ENCODE data around the gene HSD17B2.
"Not testable (repeated sequence)": the region's sequence is repeated elsewhere in the genome, so short reads cannot be mapped to it uniquely, and the experiment has no call there.

HSD17B2 gene, protein sequence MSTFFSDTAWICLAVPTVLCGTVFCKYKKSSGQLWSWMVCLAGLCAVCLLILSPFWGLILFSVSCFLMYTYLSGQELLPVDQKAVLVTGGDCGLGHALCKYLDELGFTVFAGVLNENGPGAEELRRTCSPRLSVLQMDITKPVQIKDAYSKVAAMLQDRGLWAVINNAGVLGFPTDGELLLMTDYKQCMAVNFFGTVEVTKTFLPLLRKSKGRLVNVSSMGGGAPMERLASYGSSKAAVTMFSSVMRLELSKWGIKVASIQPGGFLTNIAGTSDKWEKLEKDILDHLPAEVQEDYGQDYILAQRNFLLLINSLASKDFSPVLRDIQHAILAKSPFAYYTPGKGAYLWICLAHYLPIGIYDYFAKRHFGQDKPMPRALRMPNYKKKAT

DNA sequence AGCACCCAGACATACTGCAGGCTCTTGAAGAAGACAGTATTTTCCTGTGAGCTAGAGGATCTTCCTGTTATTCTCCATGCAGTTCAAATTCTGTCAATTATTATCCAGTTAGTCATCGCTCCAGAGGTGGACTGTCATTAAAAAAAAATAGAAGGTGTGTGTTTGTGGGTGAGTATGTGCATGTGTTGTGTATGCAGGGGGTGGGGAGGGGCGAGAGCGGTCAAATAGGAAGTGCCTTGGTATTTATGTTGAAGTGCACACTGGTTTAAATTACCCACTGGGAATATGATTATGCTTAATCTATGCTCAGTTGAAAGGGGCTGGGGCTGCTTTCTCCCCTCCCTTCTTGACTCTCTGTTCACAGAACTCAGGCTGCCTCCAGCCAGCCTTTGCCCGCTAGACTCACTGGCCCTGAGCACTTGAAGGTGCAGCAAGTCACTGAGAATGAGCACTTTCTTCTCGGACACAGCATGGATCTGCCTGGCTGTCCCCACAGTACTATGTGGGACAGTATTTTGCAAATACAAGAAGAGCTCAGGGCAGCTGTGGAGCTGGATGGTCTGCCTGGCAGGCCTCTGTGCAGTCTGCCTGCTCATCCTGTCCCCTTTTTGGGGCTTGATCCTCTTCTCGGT, at the start of gene HSD17B2:
Gene HSD17B2 (plus strand): TSS at position 273 of the 632 bp plus-strand sequence. CDS start 172 bp downstream, at position 445.
- no peak for DNase-seq

DNA sequence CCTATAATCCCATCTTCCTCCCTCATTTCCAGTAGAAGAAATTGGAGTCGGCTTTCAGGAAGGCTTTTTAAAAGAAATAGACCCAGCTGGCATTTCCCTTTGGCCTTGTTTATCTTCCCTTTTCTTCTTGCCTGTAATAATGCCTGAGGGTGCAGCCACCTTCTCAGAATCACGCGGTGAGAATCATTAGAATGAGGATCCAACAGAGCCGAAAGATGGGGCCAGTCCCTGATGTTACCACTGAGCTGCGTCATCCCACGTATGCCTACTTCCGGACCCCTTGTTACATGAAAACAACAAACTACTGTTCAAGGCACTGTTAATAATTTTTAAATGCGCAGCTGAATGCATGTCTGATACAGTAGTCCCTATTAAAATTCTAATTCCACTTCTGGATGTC, 47.9 kb upstream of the HSD17B2 start:
- DNase-seq, result no peak

DNA sequence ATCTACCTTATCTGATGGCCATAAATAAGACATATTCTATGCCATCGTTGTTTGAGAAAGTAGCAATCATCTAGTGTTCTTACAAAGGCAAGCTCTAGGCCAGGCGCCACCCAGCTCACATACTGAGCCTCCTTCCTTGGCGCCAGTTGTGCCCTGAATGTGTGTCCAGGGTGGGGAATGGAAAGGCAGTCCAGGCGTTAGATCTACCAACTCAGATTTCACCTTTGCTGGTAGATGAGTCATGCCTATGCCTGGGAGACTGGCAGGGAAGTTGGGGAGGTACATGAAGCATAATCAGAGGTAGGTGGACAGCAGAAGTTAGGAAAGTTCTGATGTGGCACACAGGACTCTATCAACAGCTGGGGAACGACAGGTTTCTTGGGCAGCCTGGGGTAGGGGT, 47.3 kb upstream of the HSD17B2 start:
- no peak for DNase-seq

DNA sequence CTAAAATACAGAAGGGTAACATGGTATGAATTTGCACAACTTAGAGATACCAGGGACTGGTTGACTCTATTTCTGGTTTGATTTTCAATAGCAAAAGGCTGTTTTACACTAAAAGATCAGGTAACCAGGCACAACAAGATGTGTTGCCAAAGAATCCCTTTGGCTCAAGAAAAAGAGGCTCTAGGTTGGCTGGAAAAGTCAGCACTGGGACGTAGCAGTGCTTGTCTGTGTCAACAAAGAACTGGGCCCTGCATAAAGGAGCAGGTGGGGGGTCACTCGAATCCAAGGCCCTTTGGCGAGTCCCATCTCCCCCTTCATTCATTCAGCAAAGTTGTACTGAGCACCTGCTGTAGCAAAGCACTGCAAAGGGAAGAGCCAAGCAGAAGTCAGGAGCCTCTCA, 42.2 kb upstream of the HSD17B2 start:
- DNase-seq, result no peak

DNA sequence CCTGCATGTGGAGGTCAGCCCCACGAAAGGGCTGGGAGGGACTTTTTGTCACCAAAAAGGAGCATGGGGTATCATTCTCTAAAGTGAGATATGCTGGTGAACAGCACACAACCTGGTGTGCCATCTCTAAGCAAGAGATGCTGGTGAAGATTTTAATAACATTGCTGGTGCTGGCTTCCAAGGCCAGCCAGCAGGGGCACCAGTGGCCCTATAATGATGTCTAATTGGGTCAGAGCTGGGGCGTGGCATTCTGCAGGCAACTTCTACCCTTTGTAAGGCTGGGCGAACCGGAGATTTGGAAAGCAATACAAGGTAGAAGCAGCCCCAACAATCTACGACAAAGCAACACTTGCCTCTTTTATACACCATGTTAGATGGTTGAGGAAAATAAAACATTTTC, 40.6 kb upstream of the HSD17B2 start:
- no peak for DNase-seq

DNA sequence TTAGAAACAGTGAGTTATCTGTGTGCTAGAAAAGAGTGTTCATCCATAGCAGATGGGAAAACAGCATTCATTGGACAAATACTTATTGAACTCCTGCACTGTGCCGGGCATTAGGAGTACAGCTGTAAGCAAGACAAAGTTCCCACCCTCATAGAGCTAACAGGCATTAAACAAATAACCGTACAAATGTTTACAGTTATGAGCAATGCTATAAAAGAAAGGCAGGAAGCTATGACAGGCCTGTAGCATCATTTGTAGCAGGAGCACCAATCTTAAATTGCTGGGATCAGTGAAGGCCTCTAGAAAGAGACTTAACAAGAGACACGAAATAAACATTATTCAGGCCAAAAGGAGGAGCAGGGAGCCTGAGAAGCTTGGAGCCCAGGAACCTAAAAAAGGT, 39.4 kb upstream of the HSD17B2 start:
- DNase-seq, result no peak

DNA sequence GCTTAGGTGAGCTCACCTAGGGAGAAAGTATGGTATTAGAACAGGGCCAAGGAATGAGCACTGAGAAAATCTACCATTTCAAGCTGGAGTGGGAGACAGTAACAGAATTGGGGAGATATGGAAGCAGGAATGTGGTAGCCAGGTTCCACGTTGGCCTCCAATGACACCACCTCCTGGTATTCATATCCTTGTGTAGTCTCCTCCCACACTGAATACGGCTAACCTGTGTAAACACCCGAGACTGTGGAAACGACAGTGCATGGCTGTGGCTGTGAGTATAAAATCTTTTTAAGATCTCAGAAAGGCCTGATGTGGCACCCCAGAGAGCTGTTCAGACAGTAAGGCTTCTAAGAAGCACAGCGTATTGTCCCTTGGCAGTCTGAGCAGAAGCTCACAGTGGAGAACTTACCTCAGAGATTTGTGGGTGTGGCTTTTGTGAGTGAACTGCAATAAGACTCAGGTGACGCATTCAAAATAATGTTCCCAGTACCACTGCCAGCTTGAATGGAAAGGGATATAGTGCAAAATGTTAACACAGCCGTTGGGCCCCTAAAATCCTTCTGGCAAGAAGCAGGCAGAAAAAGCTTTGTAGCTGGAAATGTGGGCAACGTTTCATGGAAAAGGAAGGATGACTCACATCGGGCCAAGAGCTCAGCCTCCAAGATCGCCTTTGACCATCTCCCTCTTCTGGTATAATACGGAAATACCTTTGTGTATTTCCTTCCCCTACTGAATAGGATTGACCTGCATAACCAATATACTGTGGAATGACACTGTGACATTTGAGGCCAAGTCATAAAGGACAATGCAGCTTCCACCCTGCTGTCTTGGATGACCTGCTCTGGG, 38.2 kb upstream of the HSD17B2 start:
- DNase-seq, result no peak

DNA sequence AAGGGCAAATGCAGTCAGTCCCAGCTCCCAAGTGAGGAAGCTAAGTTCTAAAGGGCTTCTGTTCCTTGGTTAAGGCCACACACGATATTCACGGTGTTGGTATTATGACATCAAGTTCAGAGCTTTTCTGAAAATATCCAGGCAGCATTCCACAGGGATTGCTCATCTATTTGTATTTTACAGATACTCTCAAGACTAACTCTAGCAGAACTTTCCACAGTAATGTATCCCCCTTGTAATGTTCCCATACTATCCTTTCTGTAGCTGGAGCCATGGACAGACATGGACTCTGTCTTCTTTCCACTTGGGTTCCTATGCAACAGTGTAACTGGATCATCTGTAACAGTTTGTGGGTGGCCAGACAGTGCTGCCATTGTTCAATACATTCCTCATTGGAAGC, 37.3 kb upstream of the HSD17B2 start:
- DNase-seq, result no peak

DNA sequence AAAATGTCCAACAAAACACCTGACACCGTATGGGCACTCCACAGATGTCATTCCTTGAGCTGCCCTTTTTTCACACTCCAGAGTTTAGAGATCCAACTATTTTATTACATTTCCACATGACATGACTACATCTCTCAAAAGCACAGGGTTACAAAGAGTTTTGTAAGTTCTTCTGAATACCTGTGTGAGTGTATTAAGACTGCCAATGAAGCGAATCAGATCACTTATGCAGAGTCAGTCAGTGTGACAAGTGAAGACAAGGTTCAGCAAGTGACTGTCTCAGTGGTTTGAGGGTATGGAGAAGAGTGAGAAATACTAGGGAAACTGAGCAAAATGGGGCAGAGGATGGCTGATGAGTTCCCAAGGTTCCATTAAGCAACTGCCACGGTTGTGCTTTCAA, 32.2 kb upstream of the HSD17B2 start:
- DNase-seq, result no peak

DNA sequence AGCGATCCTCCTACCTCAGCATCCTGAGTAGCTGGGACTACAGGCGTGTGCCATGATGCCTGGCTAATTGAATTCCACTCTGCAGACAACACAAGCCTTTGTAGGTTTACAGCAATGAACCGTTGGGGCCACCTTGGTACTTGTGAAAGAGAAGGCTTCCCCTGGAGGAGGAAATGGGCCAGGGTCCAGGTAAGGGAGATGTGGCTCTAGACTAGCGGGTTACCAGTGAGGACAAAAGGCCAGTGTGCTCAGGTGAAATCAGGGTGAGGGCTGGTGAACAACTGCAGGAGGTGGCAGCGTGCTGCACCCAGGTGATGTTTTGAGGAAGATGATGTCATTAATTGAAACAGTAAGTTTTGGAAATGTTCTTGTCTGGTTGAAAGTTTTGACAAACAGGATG, 30.5 kb upstream of the HSD17B2 start:
- DNase-seq, result no peak

DNA sequence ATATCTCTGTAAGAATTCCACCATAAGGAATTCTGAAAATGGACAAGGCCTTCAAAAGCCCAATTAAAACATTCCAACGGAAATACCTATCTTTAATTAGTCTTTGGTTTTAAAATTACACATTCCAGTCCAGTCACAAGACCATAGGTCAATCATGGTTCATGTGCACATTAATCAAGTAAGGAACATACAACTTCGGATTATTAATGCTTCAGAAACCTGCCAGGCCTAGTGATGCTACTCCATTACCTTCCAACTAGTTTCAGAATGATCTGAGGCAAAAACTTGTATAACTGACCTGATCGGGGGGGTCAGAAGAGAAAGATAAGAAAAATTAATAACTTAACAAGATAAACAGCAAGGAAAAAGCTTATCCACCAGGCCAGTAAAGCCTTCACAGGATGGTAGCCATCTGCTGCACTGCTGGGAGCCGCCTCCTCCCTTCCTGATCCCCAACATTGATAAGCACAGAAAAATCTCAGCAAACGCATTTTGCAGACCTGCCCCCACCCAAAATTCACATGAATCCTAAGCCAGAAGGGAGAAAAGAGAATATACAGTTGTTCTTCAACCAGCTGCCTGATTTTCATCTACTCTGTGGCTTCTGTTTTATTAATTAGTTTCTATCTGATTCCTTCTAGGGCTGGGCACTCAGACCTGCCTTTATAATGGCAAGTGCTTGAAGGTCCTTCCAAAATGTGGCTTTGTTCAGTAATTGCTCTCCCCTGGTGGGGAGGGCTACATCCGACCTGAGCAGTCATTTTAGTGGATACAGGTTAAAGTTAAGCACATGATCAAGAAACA, 29.8 kb upstream of the HSD17B2 start:
- DNase-seq, result no peak

DNA sequence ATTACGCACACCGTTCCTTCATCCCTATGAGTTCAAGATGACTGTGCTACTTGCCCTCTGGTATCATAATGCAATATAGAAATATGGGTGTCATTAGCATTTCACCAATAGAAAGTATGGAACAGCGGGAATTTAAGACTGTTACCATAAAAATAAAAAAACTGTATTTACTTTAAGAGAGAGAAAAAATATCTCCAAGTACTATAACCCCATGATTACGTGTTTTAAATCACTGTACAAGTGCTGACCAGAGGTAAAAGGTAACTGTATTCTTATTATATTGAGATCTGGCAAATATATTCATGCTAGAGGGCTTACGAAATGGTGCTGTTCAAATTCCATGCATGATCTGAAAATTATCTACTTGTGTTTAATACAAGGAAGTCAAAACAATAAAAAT, 29.0 kb upstream of the HSD17B2 start:
- DNase-seq, result no peak

DNA sequence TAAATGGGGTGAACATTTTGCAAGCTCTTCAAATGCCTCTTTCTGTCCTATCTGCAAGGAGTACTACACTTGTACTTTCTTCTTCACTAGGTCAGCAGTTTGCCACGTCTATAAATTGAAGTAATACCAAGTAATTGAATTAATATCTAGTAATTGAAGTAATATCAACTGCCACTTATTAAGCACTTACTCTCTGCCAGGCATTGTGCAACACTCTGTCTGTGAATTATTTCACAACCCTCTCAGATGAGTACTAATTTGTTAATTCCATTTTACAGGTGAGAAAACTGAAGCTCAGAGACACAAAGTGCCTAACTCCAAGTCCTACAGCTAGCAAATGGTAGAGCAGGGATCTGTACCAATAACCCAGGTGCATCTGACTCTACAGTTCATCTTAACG, 27.9 kb upstream of the HSD17B2 start:
- no peak for DNase-seq

DNA sequence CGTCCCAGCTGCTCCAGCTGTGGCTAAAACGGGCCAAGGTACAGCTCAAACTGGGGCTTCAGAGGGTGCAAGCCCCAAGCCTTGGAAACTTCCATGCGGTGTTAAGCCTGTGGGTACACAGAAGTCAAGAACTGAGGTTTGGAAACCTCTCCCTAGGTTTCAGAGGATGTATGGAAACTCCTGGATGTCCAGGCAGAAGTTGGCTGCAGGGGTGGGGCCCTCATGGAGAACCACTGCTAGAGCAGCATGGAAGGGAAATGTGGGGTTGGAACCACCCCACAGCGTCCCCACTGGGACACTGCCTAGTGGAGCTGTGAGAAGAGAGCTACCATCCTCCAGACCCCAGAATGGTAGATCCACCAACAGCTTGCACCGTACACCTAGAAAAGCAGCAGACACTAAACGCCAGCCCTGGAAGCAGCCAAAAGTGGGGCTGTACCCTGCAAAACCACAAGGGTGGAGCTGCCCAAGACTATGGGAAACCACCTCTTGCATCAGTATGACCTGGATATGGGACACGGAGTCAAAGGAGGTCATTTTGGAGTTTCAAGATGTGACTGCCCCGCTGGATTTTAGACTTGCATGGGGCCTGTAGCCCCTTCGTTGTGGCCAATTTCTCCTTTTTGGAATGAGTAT, 26.0 kb upstream of the HSD17B2 start:
- no peak for DNase-seq

DNA sequence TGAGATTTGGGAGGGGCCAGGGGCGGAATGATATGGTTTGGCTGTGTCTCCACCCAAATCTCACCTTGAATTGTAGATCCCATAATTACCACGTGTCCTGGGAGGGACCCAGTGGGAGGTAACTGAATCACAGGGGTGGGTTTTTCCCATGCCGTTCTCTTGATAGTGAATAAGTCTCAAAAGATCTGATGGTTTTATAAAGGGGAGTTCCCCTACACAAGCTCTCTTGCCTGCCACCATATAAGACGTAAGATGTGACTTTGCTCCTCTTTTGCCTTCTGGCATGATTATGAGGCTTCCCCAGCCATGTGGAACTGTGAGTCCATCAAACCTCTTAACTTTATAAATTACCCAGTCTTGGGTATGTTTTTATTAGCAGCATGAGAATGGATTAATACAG, 25.3 kb upstream of the HSD17B2 start:
- DNase-seq, result not testable (repeated sequence)

DNA sequence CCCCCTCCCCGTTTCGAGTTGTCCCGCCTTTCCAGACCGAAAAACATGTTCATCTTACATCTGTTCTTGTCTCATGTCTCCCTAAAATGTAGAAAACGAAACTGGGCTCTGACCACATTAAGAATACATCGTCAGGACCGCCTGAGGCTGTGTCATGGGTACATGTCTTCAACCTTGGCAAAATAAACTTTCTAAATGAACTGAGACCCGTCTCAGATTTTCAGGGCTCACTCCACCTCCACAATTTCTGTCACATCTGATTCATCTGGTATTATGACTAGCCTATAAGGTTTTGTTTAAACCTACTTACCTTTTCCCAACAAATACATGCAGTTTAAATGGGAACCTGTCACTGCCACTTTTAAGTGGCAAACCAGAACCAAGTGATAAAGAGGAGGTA, 24.4 kb upstream of the HSD17B2 start:
- DNase-seq, result no peak

DNA sequence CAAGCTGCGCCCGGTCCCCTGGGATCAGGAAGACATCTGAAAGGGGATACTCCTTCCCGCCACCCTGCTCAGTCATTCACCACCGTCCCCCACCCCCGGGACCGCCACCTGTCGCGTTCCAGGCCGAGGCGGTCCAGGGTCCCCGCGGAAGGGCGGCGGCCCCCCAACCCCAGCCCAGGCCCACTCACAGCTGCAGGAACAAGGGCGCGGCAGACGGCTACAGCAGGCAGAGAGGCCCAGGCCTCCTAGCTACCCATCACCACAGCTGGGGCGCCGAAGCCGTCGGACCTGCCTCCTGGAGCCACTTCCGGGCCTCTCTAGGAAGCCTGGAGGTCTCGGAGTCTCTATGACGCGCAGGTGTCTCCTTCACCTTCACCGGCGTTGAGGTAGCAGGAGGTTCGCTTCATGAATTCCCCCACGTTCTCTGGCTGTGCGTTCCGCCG, 23.8 kb upstream of the HSD17B2 start, which contains the start of gene SDR42E1:
Gene SDR42E1 (minus strand): TSS at position 272 of the 443 bp plus-strand sequence. CDS start 10,612 bp downstream, outside the sequence.
- peak; percentile 58 for DNase-seq

DNA sequence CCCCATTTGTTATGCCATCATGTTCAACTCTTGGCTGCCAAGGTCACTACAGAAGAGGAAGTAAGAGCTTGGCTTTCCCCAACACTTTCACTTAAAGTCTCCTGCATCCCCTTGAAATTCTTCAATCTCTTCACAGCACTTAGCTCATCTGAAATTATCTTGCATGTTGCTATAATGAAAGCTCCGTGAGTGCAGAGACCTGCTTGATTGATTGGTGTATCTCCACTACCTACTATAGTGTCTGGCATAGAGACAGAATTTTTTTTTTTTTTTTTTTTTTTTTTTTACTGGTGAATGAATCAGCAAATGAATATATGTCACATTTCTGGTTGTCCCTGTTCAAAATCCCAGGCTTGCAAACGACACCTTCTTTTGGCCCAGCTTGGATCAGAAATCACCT, 21.9 kb upstream of the HSD17B2 start:
- DNase-seq, result no peak

DNA sequence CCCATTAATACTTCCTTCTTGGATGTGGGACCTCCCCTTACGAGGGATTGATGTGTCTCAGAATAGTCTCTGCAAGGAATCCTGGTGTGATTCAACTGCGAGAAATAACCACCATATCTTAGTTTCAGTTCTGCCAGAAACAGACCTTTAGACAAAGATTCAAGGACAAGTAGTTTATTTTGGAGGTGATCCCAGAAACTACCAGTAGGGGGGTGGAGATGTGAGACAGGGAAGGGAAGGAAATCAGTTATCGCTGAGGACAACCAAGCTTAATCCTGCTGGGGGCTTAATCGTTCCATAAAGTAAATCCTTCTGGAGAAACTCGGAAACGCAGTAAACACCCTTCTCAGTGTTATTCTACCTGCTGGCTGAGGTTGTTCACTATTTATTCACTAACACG, 18.8 kb upstream of the HSD17B2 start:
- no peak for DNase-seq

DNA sequence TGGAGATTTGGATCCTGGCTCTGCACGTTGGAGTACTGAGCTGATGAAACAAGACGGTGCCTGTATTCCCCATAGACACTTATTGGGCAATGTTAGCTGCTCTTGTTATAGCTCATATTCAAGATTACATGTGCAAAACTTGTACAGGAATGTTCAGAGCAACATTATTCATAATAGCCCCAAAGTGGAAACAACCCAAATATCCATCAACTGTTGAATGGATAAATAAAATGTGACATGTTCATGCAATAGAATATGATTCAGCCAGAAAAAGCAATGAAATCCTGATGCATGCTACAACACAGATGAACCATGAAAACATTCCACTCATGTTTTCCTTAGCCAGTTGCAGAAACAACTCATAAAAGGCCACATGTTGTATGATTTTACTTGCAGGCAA, 18.1 kb upstream of the HSD17B2 start:
- no peak for DNase-seq

DNA sequence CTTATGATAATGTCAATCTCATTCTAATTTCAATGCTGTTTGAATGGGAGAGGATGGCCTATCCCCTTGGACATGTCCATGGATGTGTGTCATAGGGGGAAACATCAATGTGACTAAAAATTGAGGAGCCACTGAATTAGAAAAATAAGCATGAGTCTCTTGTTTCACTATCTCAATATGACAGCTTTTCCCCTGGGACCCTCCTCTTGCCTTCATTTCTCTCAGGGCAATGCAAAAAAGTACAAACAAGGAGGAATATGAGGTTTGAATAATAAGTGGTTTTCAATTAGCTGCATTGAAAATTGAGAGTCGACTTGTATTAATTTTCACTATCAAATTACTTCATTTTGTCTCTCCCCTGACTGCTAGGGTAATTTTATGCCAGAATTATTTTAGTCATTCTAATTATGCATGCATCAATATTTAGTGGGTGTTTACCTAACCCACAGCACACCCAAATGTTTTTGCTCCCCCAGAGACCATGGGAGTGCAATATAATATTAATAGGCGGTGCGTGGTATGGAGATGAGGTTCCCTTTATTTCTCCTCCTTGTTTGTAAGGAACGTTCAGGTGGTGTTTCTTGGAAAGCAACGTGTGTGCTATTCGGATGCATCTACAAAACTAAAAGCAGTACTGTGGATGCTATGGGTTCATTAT, 17.0 kb upstream of the HSD17B2 start:
- no peak for DNase-seq

DNA sequence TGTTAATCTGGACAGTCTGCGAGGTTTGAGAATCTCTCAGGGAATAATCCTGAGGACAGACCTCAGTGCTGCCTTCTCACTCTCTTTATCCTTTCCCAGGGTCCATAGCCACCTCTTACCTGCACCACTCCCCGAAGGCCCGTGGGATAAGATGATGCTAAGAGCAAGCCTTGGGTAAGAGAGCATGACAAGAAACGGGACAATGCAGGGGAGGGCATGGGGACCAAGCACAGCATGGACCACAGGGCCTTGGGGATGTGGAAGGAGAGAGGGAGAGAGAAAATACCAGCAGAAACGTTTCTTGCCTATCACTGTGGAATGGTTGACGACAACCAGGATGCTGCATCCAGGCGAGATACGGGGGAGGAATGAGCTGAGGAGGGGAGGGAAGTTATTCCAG, 15.5 kb upstream of the HSD17B2 start:
- no peak for DNase-seq
